Measurements from ENCODE around the gene USP38. TPM values are rescaled to one million over a fixed set of nuclear protein-coding genes. Genes with fewer than 3 reads are reported as not detected.
"Not testable (repeated sequence)": the region's sequence is repeated elsewhere in the genome, so short reads cannot be mapped to it uniquely, and the experiment has no call there.

Gene USP38
- polyA plus RNA-seq, 3 donors: 7.3 to 19.3 (median 12.4) TPM

DNA sequence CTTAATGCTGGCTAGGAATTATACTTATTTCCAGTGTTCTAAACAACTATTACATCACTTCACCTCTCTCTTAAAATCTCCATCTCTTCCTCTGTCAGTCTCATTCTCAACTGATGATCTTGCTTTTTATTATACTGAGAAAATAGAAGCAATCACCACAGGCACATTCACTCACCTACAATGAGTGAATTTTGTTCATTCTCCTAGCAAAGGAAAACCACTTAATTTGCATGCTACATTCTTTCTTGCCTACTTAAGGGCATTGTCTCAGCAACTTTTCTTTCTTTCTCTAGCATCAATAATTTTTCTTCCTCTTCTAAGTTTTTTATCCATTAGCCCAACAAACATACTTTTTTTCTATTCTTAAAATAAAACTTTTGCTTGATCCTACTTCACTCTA lies 21.1 kb upstream of the USP38 start:
- Mint-ChIP-seq H3K27me3 (ENCODE audit: low read depth in 3 of 3) (peaks cover 0 to 3% (median 1%) of the 10 kb centered on the region in 3 donors), H3K36me3 (peaks cover 0 to 2% of the 10 kb centered on the region in 2 donors), H3K4me1 (no peaks in the 10 kb centered on the region), H3K27ac (no peak overlapping the region), H3K9me3 (peaks cover 3 to 19% (median 16%) of the 10 kb centered on the region in 7 donors), H3K4me3 (no peak overlapping the region)
- H3K9me3 ChIP-seq (replicated peaks in 1 of 2; ENCODE audit: control insufficient read depth in 1 of 2, insufficient read depth in 1 of 2, low read length in 2 of 2): peaks cover 0 to 15% of the 10 kb centered on the region in 2 donors
- intact Hi-C loops (cut with micrococcal nuclease): no loop called here
- no peak overlapping the region for H3K27ac ChIP-seq (ENCODE audit: low read depth in 1 of 2, low read length in 2 of 2)
- H2AFZ ChIP-seq (ENCODE audit: insufficient read depth, low read depth, low read length, poor library complexity, severe bottlenecking): no peak overlapping the region
- no peaks in the 10 kb centered on the region for H3K79me2 ChIP-seq (ENCODE audit: insufficient read depth, low read length)
- TF ChIP-seq, protein P1, sequence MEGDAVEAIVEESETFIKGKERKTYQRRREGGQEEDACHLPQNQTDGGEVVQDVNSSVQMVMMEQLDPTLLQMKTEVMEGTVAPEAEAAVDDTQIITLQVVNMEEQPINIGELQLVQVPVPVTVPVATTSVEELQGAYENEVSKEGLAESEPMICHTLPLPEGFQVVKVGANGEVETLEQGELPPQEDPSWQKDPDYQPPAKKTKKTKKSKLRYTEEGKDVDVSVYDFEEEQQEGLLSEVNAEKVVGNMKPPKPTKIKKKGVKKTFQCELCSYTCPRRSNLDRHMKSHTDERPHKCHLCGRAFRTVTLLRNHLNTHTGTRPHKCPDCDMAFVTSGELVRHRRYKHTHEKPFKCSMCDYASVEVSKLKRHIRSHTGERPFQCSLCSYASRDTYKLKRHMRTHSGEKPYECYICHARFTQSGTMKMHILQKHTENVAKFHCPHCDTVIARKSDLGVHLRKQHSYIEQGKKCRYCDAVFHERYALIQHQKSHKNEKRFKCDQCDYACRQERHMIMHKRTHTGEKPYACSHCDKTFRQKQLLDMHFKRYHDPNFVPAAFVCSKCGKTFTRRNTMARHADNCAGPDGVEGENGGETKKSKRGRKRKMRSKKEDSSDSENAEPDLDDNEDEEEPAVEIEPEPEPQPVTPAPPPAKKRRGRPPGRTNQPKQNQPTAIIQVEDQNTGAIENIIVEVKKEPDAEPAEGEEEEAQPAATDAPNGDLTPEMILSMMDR (IDR thresholded peaks at IDR 0.05): no peak
- no peak overlapping the region for H3K9ac ChIP-seq (ENCODE audit: insufficient read depth, low read length, poor library complexity, severe bottlenecking)
- no peaks in the 10 kb centered on the region for H3K27me3 ChIP-seq (ENCODE audit: control insufficient read depth in 2 of 2, insufficient read depth in 2 of 2, low read length in 2 of 2)
- no peaks in the 10 kb centered on the region for H3K36me3 ChIP-seq (replicated peaks in 1 of 2; ENCODE audit: control insufficient read depth in 1 of 2, insufficient read depth in 2 of 2, low read length in 2 of 2)
- no peaks in the 10 kb centered on the region for H4K20me1 ChIP-seq (ENCODE audit: insufficient read depth, low read length)
- no peak overlapping the region for H3K4me3 ChIP-seq (replicated peaks in 1 of 3; ENCODE audit: low read depth in 2 of 3, low read length in 3 of 3)
- H3K4me1 ChIP-seq (ENCODE audit: control insufficient read depth in 1 of 2, insufficient read depth in 2 of 2, low read length in 2 of 2): no peaks in the 10 kb centered on the region
- DNase-seq: no peak
- no peak overlapping the region for H3K4me2 ChIP-seq (replicated peaks; ENCODE audit: extremely low read depth, low read length, poor library complexity, severe bottlenecking)

DNA sequence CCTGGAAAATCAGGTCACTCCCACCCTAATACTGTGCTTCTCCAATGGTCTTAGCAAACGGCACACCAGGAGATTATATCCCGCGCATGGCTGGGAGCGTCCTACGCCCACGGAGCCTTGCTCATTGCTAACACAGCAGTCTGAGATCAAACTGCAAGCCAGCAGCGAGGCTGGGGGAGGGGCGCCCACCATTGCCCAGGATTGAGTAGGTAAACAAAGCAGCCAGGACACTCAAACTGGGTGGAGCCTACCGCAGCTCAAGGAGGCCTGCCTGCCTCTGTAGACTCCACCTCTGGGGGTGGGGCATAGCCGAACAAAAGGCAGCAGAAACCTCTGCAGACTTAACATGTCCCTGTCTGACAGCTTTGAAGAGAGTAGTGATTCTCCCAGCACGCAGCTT lies 18.0 kb upstream of the USP38 start:
- H4K20me1 ChIP-seq (ENCODE audit: insufficient read depth, low read length); H3K9ac ChIP-seq (ENCODE audit: insufficient read depth, low read length, poor library complexity, severe bottlenecking); H3K27ac Mint-ChIP-seq; H3K4me2 ChIP-seq (replicated peaks; ENCODE audit: extremely low read depth, low read length, poor library complexity, severe bottlenecking); H3K36me3 ChIP-seq (replicated peaks in 1 of 2; ENCODE audit: control insufficient read depth in 1 of 2, insufficient read depth in 2 of 2, low read length in 2 of 2); H3K27me3 ChIP-seq (ENCODE audit: control insufficient read depth in 2 of 2, insufficient read depth in 2 of 2, low read length in 2 of 2); DNase-seq; H3K4me3 Mint-ChIP-seq; H3K27me3 Mint-ChIP-seq (ENCODE audit: low read depth in 3 of 3); H3K4me1 Mint-ChIP-seq; H3K79me2 ChIP-seq (ENCODE audit: insufficient read depth, low read length); H3K4me3 ChIP-seq (replicated peaks in 1 of 3; ENCODE audit: low read depth in 2 of 3, low read length in 3 of 3); H3K4me1 ChIP-seq (ENCODE audit: control insufficient read depth in 1 of 2, insufficient read depth in 2 of 2, low read length in 2 of 2); H3K27ac ChIP-seq (ENCODE audit: low read depth in 1 of 2, low read length in 2 of 2); H3K36me3 Mint-ChIP-seq; H2AFZ ChIP-seq (ENCODE audit: insufficient read depth, low read depth, low read length, poor library complexity, severe bottlenecking); intact Hi-C loops (cut with micrococcal nuclease): not testable (repeated sequence)
- WGBS (ENCODE audit: insufficient coverage): over 99% methylated on average over 11 of the region's 11 CpGs
- peaks cover 5 to 26% (median 17%) of the 10 kb centered on the region in 7 donors for H3K9me3 Mint-ChIP-seq
- peaks cover 0 to 15% of the 10 kb centered on the region in 2 donors for H3K9me3 ChIP-seq (replicated peaks in 1 of 2; ENCODE audit: control insufficient read depth in 1 of 2, insufficient read depth in 1 of 2, low read length in 2 of 2)

Measured in CD14-positive monocyte (primary cell).